GM12878 (cell line): Measurements from ENCODE around the gene RPRD1B. TPM values are rescaled to one million over a fixed set of nuclear protein-coding genes. Genes with fewer than 3 reads are reported as not detected.

Source experiments
- ATAC-seq: fragments of 200-7000 bp; cut with Tn5 transposase; 3 replicates; pipeline ENCODE4 v1.9.1; 2020; ENCODE audit warnings: mild to moderate bottlenecking, moderate library complexity
- BruUV-seq: library from RNA; stranded (reverse); fragments of 400-500 nt; replicated peaks from 2 replicates; lab custom pipeline; 2021; lab: Mats Ljungman, UMichigan
- CTCF ChIA-PET: fragments of 300-600 bp; sonication (Branson Sonifier 250); formaldehyde crosslinking; extraction: SDS; loops from one replicate; lab custom pipeline; 2021; ENCODE audit warnings: inconsistent platforms; lab: Yijun Ruan, JAX
- POLR2A ChIA-PET: fragments of 350-600 bp; formaldehyde crosslinking; extraction: SDS; loops from one replicate; lab custom pipeline; 2021; ENCODE audit warnings: inconsistent platforms; lab: Charles Lee
- RAD21 ChIA-PET: fragments of 300-600 bp; sonication (Branson Sonifier 250); formaldehyde crosslinking; loops from one replicate; lab custom pipeline; 2023; ENCODE audit warnings: antibody characterized with exemption; ENCODE audit not compliant: unreplicated experiment; lab: Charles Lee
- SMC1A ChIA-PET: fragments of 300-600 bp; sonication (Branson Sonifier 250); formaldehyde crosslinking; loops from one replicate; lab custom pipeline; 2023; ENCODE audit not compliant: unreplicated experiment, uncharacterized antibody; lab: Charles Lee
- DNase-seq: peaks from one replicate; pipeline ENCODE4 v3.0.0-alpha.2; 2011; ENCODE audit warnings: low read depth, low spot score
- FAIRE-seq: peaks from 3 replicates; lab custom pipeline; 2011; peaks lifted over from hg19 to GRCh38; lab: Jason Lieb, UNC
- H2AFZ ChIP-seq: 2 replicates; pipeline ENCODE4 v1.6.0; 2011; ENCODE audit warnings: low read depth, low read length, control low read depth; ENCODE audit not compliant: control insufficient read depth
- H3K27ac ChIP-seq: 2 replicates; pipeline ENCODE4 v1.5.1; 2011; ENCODE audit warnings: control low read depth; ENCODE audit not compliant: control insufficient read depth, insufficient read depth
- H3K27me3 ChIP-seq, 2 experiments: replicated peaks in 1 of 2; 2 replicates each; pipeline versions ENCODE4 v1.6.0 to v1.6.1; 2011; ENCODE audit warnings: low read length in 1 of 2; ENCODE audit not compliant: control insufficient read depth in 2 of 2, insufficient read depth in 2 of 2
- H3K36me3 ChIP-seq, 2 experiments: 2 replicates each; pipeline ENCODE4 v1.5.1; 2011; ENCODE audit warnings: low read length in 1 of 2; ENCODE audit not compliant: control insufficient read depth in 2 of 2, insufficient read depth in 2 of 2
- H3K4me1 ChIP-seq: 2 replicates; pipeline ENCODE4 v1.6.1; 2011; ENCODE audit warnings: mild to moderate bottlenecking, low read length, moderate library complexity, mixed read lengths; ENCODE audit not compliant: control insufficient read depth, insufficient read depth
- H3K4me2 ChIP-seq: 2 replicates; pipeline ENCODE4 v1.6.0; 2011; ENCODE audit warnings: control low read depth; ENCODE audit not compliant: control insufficient read depth, insufficient read depth
- H3K4me3 ChIP-seq: fragments of 200-600 bp; sonication (generic); 2 replicates; pipeline ENCODE4 v1.5.1; 2016
- H3K79me2 ChIP-seq: 2 replicates; pipeline ENCODE4 v1.6.0; 2011; ENCODE audit warnings: low read length; ENCODE audit not compliant: control insufficient read depth, insufficient read depth
- H3K9ac ChIP-seq: 2 replicates; pipeline ENCODE4 v1.8.0; 2011; ENCODE audit warnings: low read length, control low read depth, mixed read lengths; ENCODE audit not compliant: control insufficient read depth, insufficient read depth
- H3K9me3 ChIP-seq: replicated peaks from 3 replicates; pipeline ENCODE4 v1.5.1; 2011; ENCODE audit warnings: mild to moderate bottlenecking, low read length; ENCODE audit not compliant: control insufficient read depth, insufficient read depth
- H4K20me1 ChIP-seq: 2 replicates; pipeline ENCODE4 v1.6.0; 2011; ENCODE audit not compliant: control insufficient read depth, insufficient read depth
- CBFB ChIP-seq: IDR thresholded peaks from 2 replicates; pipeline ENCODE4 v1.6.1; 2016; ENCODE audit warnings: antibody characterized with exemption, low read depth
- CBX3 ChIP-seq: fragments of 200-600 bp; sonication (generic); IDR thresholded peaks from 2 replicates; pipeline ENCODE4 v1.6.1; 2016; ENCODE audit warnings: low read depth, borderline replicate concordance
- CREM ChIP-seq: IDR thresholded peaks from 2 replicates; pipeline ENCODE4 v1.6.1; 2014; ENCODE audit warnings: antibody characterized with exemption, low read depth
- FOS ChIP-seq: IDR thresholded peaks from 3 replicates; pipeline ENCODE4 v1.6.1; 2011; ENCODE audit warnings: borderline replicate concordance; ENCODE audit not compliant: insufficient read length; ENCODE audit errors: extremely low read depth
- FOXM1 ChIP-seq: IDR thresholded peaks from 2 replicates; pipeline ENCODE4 v1.6.1; 2012; ENCODE audit warnings: low read depth, mild to moderate bottlenecking, inconsistent platforms, low read length, moderate library complexity
- HDAC2 ChIP-seq: fragments of 200-600 bp; sonication (generic); IDR thresholded peaks from 2 replicates; pipeline ENCODE4 v1.6.1; 2017
- IKZF1 ChIP-seq: fragments of 450-650 bp; conservative IDR thresholded peaks from 2 replicates; pipeline ENCODE4 v1.6.1; 2017; ENCODE audit warnings: antibody characterized with exemption, mild to moderate bottlenecking
- JUNB ChIP-seq: IDR thresholded peaks from 2 replicates; pipeline ENCODE4 v1.6.1; 2016; ENCODE audit warnings: antibody characterized with exemption, mild to moderate bottlenecking
- MEF2A ChIP-seq: IDR thresholded peaks from 2 replicates; pipeline ENCODE4 v1.6.1; 2011; ENCODE audit warnings: low read depth, mild to moderate bottlenecking, low read length, moderate library complexity; ENCODE audit not compliant: insufficient read depth
- NFIC ChIP-seq: IDR thresholded peaks from 2 replicates; pipeline ENCODE4 v1.6.1; 2012; ENCODE audit warnings: low read depth, mild to moderate bottlenecking, inconsistent platforms, low read length, moderate library complexity
- PAX8 ChIP-seq: fragments of 450-650 bp; IDR thresholded peaks from 2 replicates; pipeline ENCODE4 v1.6.1; 2017; ENCODE audit warnings: mild to moderate bottlenecking, moderate library complexity
- POU2F2 ChIP-seq: IDR thresholded peaks from 3 replicates; pipeline ENCODE4 v1.6.1; 2011; ENCODE audit warnings: low read depth, mild to moderate bottlenecking, low read length, borderline replicate concordance
- SMARCA5 ChIP-seq: fragments of 450-650 bp; IDR thresholded peaks from 2 replicates; pipeline ENCODE4 v1.6.1; 2017; ENCODE audit warnings: mild to moderate bottlenecking
- TCF3 ChIP-seq: IDR thresholded peaks from 2 replicates; pipeline ENCODE4 v1.6.1; 2012; ENCODE audit warnings: low read depth, mild to moderate bottlenecking, low read length, borderline replicate concordance; ENCODE audit not compliant: insufficient read depth
- ZZZ3 ChIP-seq: IDR thresholded peaks from 2 replicates; pipeline ENCODE4 v1.6.1; 2011; ENCODE audit warnings: low read depth; ENCODE audit not compliant: control insufficient read depth, insufficient read length
- WGBS: methylation state at CpG from one replicate; pipeline ENCODE4 v1.1.6; 2016; ENCODE audit warnings: low lambda C conversion rate; ENCODE audit not compliant: insufficient replicate concordance, insufficient coverage; ENCODE audit errors: missing lambda C conversion rate; 5-methylcytosine and 5-hydroxymethylcytosine counted together
- in situ Hi-C: fragments of 300-500 bp; cut with MboI; formaldehyde crosslinking; loops from 9 replicates; pipeline ENCODE4 v1.14.3; 2018; ENCODE audit warnings: mixed read lengths
- intact Hi-C: fragments of 100-400 bp; cut with micrococcal nuclease; formaldehyde crosslinking; loops from one replicate; pipeline ENCODE4 v1.14.2; 2022; ENCODE audit not compliant: unreplicated experiment
- polyA plus RNA-seq, 11 experiments: library from polyadenylated mRNA; depleted of rRNA in 4 of 11; unstranded in 6 of 11; stranded (reverse) in 5 of 11; fragments of >200 nt; fragmentation: Nextera tagmentation in 4 of 11; fragmentation: Illumina TruSeq in 1 of 11; extraction: Ambion mirVana in 4 of 11; extraction: Trizol in 1 of 11; gene quantifications; 1 replicate in 1 of 11; 2 replicates in 10 of 11; pipeline versions ENCODE4 v1.2.1 to v1.2.3, GENCODE V29; 2011 to 2016; ENCODE audit warnings: inconsistent platforms in 2 of 11, missing spikeins in 2 of 11, low read depth in 1 of 11
- total RNA-seq, 4 experiments: library from RNA; depleted of rRNA in 3 of 4; stranded (reverse); fragments of >200 nt in 3 of 4; fragmentation: Illumina TruSeq in 1 of 4; extraction: Trizol in 1 of 4; gene quantifications; 2 replicates each; pipeline versions ENCODE4 v1.2.1 to v1.2.3, GENCODE V29; 2013 to 2021
- TF ChIP-seq, protein P1 (sequence below): fragments of 450-650 bp; IDR thresholded peaks from 2 replicates; pipeline ENCODE4 v1.6.1; 2017; ENCODE audit warnings: borderline replicate concordance
- TF ChIP-seq, protein P2 (sequence below): fragments of 450-650 bp; IDR thresholded peaks from 2 replicates; pipeline ENCODE4 v1.6.1; 2018; ENCODE audit warnings: borderline replicate concordance, mild to moderate bottlenecking; ENCODE audit not compliant: partially characterized antibody

Gene RPRD1B
- total and polyA plus RNA-seq, 10 of the 15 experiments (the other 5 are each of a cell fraction or from before 2014, with no cell fraction given) = 5.2 to 40.2 (median 30.0) TPM

DNA sequence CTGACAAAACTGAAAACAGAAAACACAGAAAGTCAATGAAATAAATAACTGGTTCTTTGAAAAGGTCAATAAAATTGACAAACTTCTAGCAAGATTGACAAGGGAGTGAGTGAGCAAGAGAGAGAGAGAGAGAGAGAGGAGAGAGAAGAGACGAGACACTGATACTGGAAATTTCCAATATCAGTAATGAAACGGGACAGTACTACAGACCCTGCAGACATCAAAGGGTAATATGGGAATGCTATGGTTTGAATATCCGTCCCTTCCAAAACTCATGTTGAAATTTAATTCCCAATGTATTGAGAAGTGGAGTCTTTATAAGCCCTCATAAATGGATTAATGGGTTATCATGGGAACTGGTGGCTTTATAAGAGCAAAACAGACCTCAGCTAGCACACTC is 4.1 kb upstream of the RPRD1B start (continued):
- TF ChIP-seq, protein P1, sequence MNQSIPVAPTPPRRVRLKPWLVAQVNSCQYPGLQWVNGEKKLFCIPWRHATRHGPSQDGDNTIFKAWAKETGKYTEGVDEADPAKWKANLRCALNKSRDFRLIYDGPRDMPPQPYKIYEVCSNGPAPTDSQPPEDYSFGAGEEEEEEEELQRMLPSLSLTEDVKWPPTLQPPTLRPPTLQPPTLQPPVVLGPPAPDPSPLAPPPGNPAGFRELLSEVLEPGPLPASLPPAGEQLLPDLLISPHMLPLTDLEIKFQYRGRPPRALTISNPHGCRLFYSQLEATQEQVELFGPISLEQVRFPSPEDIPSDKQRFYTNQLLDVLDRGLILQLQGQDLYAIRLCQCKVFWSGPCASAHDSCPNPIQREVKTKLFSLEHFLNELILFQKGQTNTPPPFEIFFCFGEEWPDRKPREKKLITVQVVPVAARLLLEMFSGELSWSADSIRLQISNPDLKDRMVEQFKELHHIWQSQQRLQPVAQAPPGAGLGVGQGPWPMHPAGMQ = no peak
- no peak for TF ChIP-seq CBX3
- TF ChIP-seq, protein P2, sequence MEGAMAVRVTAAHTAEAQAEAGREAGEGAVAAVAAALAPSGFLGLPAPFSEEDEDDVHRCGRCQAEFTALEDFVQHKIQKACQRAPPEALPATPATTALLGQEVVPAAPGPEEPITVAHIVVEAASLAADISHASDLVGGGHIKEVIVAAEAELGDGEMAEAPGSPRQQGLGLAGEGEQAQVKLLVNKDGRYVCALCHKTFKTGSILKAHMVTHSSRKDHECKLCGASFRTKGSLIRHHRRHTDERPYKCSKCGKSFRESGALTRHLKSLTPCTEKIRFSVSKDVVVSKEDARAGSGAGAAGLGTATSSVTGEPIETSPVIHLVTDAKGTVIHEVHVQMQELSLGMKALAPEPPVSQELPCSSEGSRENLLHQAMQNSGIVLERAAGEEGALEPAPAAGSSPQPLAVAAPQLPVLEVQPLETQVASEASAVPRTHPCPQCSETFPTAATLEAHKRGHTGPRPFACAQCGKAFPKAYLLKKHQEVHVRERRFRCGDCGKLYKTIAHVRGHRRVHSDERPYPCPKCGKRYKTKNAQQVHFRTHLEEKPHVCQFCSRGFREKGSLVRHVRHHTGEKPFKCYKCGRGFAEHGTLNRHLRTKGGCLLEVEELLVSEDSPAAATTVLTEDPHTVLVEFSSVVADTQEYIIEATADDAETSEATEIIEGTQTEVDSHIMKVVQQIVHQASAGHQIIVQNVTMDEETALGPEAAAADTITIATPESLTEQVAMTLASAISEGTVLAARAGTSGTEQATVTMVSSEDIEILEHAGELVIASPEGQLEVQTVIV = no peak
- no peak for TF ChIP-seq FOXM1
- no peak for TF ChIP-seq JUNB
- TF ChIP-seq PAX8 = no peak
- TF ChIP-seq CREM = no peak

DNA sequence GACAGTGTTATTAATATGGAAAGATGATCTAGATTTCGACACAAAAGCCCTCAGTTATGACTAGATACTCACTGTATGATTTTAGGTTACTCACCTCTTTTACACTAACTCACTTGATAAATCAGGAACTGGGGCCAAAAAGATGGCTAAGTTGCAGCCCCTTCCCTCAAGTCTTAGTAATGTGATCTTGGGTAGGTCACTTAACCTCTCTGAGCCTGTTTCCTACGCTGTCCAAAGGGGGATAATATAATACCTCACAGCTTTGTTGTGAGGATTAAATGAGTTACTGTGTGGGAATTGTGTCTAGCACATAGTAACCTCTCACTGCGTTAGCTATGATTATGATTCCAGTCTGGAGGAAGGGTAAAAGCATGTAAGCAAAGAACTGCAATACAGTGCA is 1.6 kb upstream of the RPRD1B start:
- Histone ChIP-seq H3K4me1 (peaks cover 10% of the 10 kb centered on the region), H2AFZ (no peak overlapping the region), H3K4me3 (peak overlapping the region; percentile 91), H3K36me3 (no peaks in the 10 kb centered on the region), H3K9me3 (no peaks in the 10 kb centered on the region; the same call in 2 of the 3 replicates), H4K20me1 (no peaks in the 10 kb centered on the region), H3K27ac (no peak overlapping the region; the same call in 1 of the 2 replicates), H3K4me2 (peak overlapping the region; percentile 99), H3K27me3 (no peaks in the 10 kb centered on the region), H3K79me2 (peaks cover 87% of the 10 kb centered on the region), H3K9ac (peak overlapping the region; percentile 98)
- ATAC-seq (no peak), DNase-seq (no peak), FAIRE-seq (no peak)
- 77% methylated on average over 3 of the region's 3 CpGs for WGBS
- ChIA-PET SMC1A (no interaction called here), POLR2A (no interaction called here), CTCF (interaction anchor here (3.0 kb wide), 1 partner anchor 26 kb away, joined by 10 read pairs; no protein-coding TSS in a partner anchor), RAD21 (interaction anchor here (1.1 to 1.7 kb wide), 2 partner anchors 29 to 41 kb away, joined by 4 to 6 read pairs; no protein-coding TSS in a partner anchor)
- no TSS peak for BruUV-seq
- TF ChIP-seq MEF2A (no peak), NFIC (no peak), IKZF1 (no peak), POU2F2 (no peak), CBFB (no peak), FOS (no peak), SMARCA5 (no peak), HDAC2 (no peak), ZZZ3 (no peak), TCF3 (no peak)
- intact Hi-C loops = no loop called here
- in situ Hi-C loops = no loop called here
